Neural progenitor cell (in vitro differentiated cells): ENCODE data around the gene LAMA2.

Experiments used
- EZH2 ChIP-seq: fragments of 200-600 bp; sonication (generic); IDR thresholded peaks from 2 replicates; pipeline ENCODE4 v1.6.1; 2017; ENCODE audit warnings: antibody characterized with exemption, mild to moderate bottlenecking, moderate library complexity
- EZH2phosphoT487 ChIP-seq: fragments of 200-600 bp; sonication (generic); IDR thresholded peaks from 2 replicates; pipeline ENCODE4 v1.6.1; 2017; ENCODE audit warnings: antibody characterized with exemption
- TF ChIP-seq, protein P1 (sequence below): fragments of 200-600 bp; sonication (generic); IDR thresholded peaks from 2 replicates; pipeline ENCODE4 v1.5.1; 2017; ENCODE audit warnings: antibody characterized with exemption, mild to moderate bottlenecking

DNA sequence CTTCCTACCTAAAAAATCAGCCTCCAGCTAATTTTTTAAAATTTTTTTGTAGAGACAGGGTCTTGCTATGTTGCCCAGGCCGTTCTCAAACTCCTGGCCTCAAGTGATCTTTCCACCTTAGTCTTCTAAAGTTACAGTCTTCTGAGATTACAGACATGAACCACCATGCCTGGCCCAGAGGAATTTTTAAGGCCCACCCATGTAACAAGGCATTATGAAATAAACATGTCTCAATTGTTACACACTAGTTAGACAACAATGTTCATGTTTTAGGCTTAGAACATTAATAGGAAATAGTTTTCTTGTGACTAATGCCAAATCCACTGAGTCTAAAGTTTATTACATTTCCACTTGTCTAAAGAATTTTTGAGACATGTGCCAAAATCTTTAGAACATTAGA lies 221.2 kb downstream of the LAMA2 start:
- TF ChIP-seq, protein P1, sequence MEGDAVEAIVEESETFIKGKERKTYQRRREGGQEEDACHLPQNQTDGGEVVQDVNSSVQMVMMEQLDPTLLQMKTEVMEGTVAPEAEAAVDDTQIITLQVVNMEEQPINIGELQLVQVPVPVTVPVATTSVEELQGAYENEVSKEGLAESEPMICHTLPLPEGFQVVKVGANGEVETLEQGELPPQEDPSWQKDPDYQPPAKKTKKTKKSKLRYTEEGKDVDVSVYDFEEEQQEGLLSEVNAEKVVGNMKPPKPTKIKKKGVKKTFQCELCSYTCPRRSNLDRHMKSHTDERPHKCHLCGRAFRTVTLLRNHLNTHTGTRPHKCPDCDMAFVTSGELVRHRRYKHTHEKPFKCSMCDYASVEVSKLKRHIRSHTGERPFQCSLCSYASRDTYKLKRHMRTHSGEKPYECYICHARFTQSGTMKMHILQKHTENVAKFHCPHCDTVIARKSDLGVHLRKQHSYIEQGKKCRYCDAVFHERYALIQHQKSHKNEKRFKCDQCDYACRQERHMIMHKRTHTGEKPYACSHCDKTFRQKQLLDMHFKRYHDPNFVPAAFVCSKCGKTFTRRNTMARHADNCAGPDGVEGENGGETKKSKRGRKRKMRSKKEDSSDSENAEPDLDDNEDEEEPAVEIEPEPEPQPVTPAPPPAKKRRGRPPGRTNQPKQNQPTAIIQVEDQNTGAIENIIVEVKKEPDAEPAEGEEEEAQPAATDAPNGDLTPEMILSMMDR: no peak
- TF ChIP-seq EZH2 (no peak), EZH2phosphoT487 (no peak)
